Mucosa of descending colon (tissue), 3 donors: ENCODE data around the gene ZNF511. TPM values are rescaled to one million over a fixed set of nuclear protein-coding genes. Genes with fewer than 3 reads are reported as not detected.

ENCODE experiments used
- ATAC-seq: fragments of 200-7000 bp; cut with Tn5 transposase; one replicate; pipeline ENCODE4 v1.9.1; 2020; ENCODE audit warnings: mild to moderate bottlenecking, moderate library complexity
- DNase-seq, 3 donors: peaks; one replicate each; pipeline ENCODE4 v3.0.0-alpha.2; 2020
- H3K36me3 ChIP-seq: fragments of 200-600 bp; one replicate; pipeline ENCODE4 v1.8.0; 2021; ENCODE audit warnings: low read depth, mild to moderate bottlenecking
- H3K4me1 ChIP-seq: fragments of 200-600 bp; one replicate; pipeline ENCODE4 v1.8.0; 2021; ENCODE audit warnings: low read depth, mild to moderate bottlenecking
- H3K4me3 ChIP-seq: fragments of 200-600 bp; one replicate; pipeline ENCODE4 v1.8.0; 2021; ENCODE audit warnings: mild to moderate bottlenecking
- H3K9me3 ChIP-seq: fragments of 200-600 bp; one replicate; pipeline ENCODE4 v1.8.0; 2021; ENCODE audit warnings: mild to moderate bottlenecking
- CTCF ChIP-seq: fragments of 200-600 bp; IDR thresholded peaks from one replicate; pipeline ENCODE4 v1.8.0; 2022; ENCODE audit warnings: antibody characterized with exemption, mild to moderate bottlenecking
- intact Hi-C, 2 donors: fragments of 100-400 bp; cut with DNase I in 1 of 2; cut with micrococcal nuclease in 1 of 2; formaldehyde crosslinking; loops; one replicate each; pipeline versions ENCODE4 v1.11.0 to v1.11.1; 2022; cut with DNase I, micrococcal nuclease
- total RNA-seq, 3 donors: library from RNA; stranded (reverse); fragmentation: NEBNext Ultra II Directional in 2 of 3; extraction: Animal tissue kit (Norgen Biotek cat#: 25700) in 2 of 3; gene quantifications; one replicate each; pipeline versions ENCODE4 v1.2.1 to v1.2.4, GENCODE V29; 2021 to 2023
- donor health status: DM: no; HTN: no; CAD: no; lungs with moderate emphysema.
- donor health status: DM: no; HTN: no; CAD: no.
- donor health status: DM: no; HTN: yes; CAD: no.

ZNF511 gene
- total RNA-seq, 3 donors from 2014 or later: 39.1 to 54.0 (median 42.7) TPM

GRCh38 chr10:133275684-133276092 lies 33.0 kb upstream of the ZNF511 start:
- ATAC-seq (peak; percentile 6), DNase-seq (no peak)
- peaks cover 8% of the 10 kb centered on the region for H3K4me1 ChIP-seq
- no peaks in the 10 kb centered on the region for H3K36me3 ChIP-seq
- TF ChIP-seq CTCF: no peak
- no peaks in the 10 kb centered on the region for H3K9me3 ChIP-seq
- intact Hi-C loops: no loop called here
- H3K4me3 ChIP-seq: no peak overlapping the region

GRCh38 chr10:133276100-133276434 lies 32.6 kb upstream of the ZNF511 start:
- Histone ChIP-seq H3K4me1 (peaks cover 8% of the 10 kb centered on the region), H3K9me3 (no peaks in the 10 kb centered on the region), H3K36me3 (no peaks in the 10 kb centered on the region), H3K4me3 (no peak overlapping the region)
- no peak for ATAC-seq
- TF ChIP-seq CTCF: no peak
- intact Hi-C loops: no loop called here
- no peak for DNase-seq

GRCh38 chr10:133276435-133277201 lies 32.1 kb upstream of the ZNF511 start, which contains the start of gene ADAM8:
Gene ADAM8 (minus strand): TSS chr10:133276868. CDS start chr10:133276817, 51 bp downstream.
- intact Hi-C loops: no loop called here
- peaks cover 8% of the 10 kb centered on the region for H3K4me1 ChIP-seq
- no peak within 1 kb of the TSS for H3K4me3 ChIP-seq
- ATAC-seq (peak; percentile 53), DNase-seq (peak; percentile 55 to 85 (median 71))
- no peaks in the 10 kb centered on the region for H3K9me3 ChIP-seq
- TF ChIP-seq CTCF: no peak
- no peaks in the 10 kb centered on the region for H3K36me3 ChIP-seq

- Histone ChIP-seq H3K9me3 (no peaks in the 10 kb centered on the region), H3K4me3 (no peak overlapping the region), H3K4me1 (peaks cover 8% of the 10 kb centered on the region), H3K36me3 (no peaks in the 10 kb centered on the region)
- no peak for TF ChIP-seq CTCF
- no peak for ATAC-seq
- intact Hi-C loops: no loop called here
- DNase-seq: peak in 1 of 3 donors; percentile 65
Measured at GRCh38 chr10:133277277-133277992, 31.3 kb upstream of the ZNF511 start.

- ATAC-seq (no peak), DNase-seq (no peak)
- no peak for TF ChIP-seq CTCF
- peaks cover 8% of the 10 kb centered on the region for H3K4me1 ChIP-seq
- no peaks in the 10 kb centered on the region for H3K9me3 ChIP-seq
- peaks cover 4% of the 10 kb centered on the region for H3K36me3 ChIP-seq
- intact Hi-C loops: no loop called here
- no peak overlapping the region for H3K4me3 ChIP-seq
Measured at GRCh38 chr10:133277993-133278576, 30.6 kb upstream of the ZNF511 start.
